Ammon's horn (tissue), 1 donor: ENCODE data around the gene TMC7.

Source experiments
- DNase-seq: peaks from one replicate; pipeline ENCODE4 v3.0.0-alpha.2; 2016; ENCODE audit warnings: low spot score

The TMC7 gene

GRCh38 chr16:19029980-19030379 lies 46.2 kb downstream of the TMC7 start:
- no peak for DNase-seq

- no peak for DNase-seq
Observed at GRCh38 chr16:19031738-19032137, 48.0 kb downstream of the TMC7 start.

- DNase-seq: peak; percentile 18
Observed at GRCh38 chr16:19033761-19034160, 50.0 kb downstream of the TMC7 start.

- DNase-seq: no peak
Observed at GRCh38 chr16:19040400-19040799, 56.7 kb downstream of the TMC7 start.

- no peak for DNase-seq
Observed at GRCh38 chr16:19044769-19045168, 61.0 kb downstream of the TMC7 start.

- DNase-seq: no peak
Observed at GRCh38 chr16:19046062-19046461, 62.3 kb downstream of the TMC7 start.

GRCh38 chr16:19062706-19063105 lies 79.0 kb downstream of the TMC7 start:
- no peak for DNase-seq

- no peak for DNase-seq
Observed at GRCh38 chr16:19066988-19067348, 83.2 kb downstream of the TMC7 start.

GRCh38 chr16:19067349-19068236 lies 83.9 kb downstream of the TMC7 start, which contains the start of gene COQ7:
COQ7 (plus strand) TSS chr16:19067614; CDS start chr16:19067665, 51 bp downstream.
- DNase-seq: peak; percentile 100

GRCh38 chr16:19068237-19068815 lies 84.6 kb downstream of the TMC7 start:
- no peak for DNase-seq

GRCh38 chr16:19071811-19072777 lies 88.4 kb downstream of the TMC7 start:
- peak; percentile 75 for DNase-seq

- no peak for DNase-seq
Observed at GRCh38 chr16:19073344-19073743, 89.6 kb downstream of the TMC7 start.

- DNase-seq: no peak
Observed at GRCh38 chr16:19073863-19074262, 90.1 kb downstream of the TMC7 start.

- no peak for DNase-seq
Observed at GRCh38 chr16:19075511-19075910, 91.8 kb downstream of the TMC7 start.

- DNase-seq: no peak
Observed at GRCh38 chr16:19077879-19078278, 94.1 kb downstream of the TMC7 start.

GRCh38 chr16:19083670-19084069 lies 99.9 kb downstream of the TMC7 start:
- DNase-seq: no peak

- no peak for DNase-seq
Observed at GRCh38 chr16:19084139-19084538, 100.4 kb downstream of the TMC7 start.

- no peak for DNase-seq
Observed at GRCh38 chr16:19084879-19085278, 101.1 kb downstream of the TMC7 start.

GRCh38 chr16:19085679-19086200 lies 102.0 kb downstream of the TMC7 start:
- DNase-seq: no peak

GRCh38 chr16:19086322-19087199 lies 102.8 kb downstream of the TMC7 start:
- peak; percentile 85 for DNase-seq

GRCh38 chr16:19088341-19088916 lies 104.7 kb downstream of the TMC7 start:
- peak; percentile 27 for DNase-seq
